WTC11 (cell line): ENCODE data around the gene ALK. TPM values are rescaled to one million over a fixed set of nuclear protein-coding genes. Genes with fewer than 3 reads are reported as not detected.

Experiments
- ATAC-seq: fragments of 200-7000 bp; cut with Tn5 transposase; 2 replicates; pipeline ENCODE4 v1.10.0; 2021; ENCODE audit warnings: mild to moderate bottlenecking, moderate library complexity
- CTCF ChIA-PET: fragments of 300-600 bp; sonication (Branson Sonifier 250); formaldehyde crosslinking; loops from one replicate; lab custom pipeline; 2021; ENCODE audit warnings: antibody characterized with exemption; lab: Charles Lee
- POLR2A ChIA-PET: fragments of 350-600 bp; sonication (Branson Sonifier 250); formaldehyde crosslinking; loops from one replicate; lab custom pipeline; 2021; ENCODE audit warnings: antibody characterized with exemption; lab: Charles Lee
- DNase-seq: peaks from one replicate; pipeline ENCODE4 v3.0.0; 2021; ENCODE audit warnings: low spot score
- H3K27ac Mint-ChIP-seq: 2 replicates; pipeline ENCODE4 v1.8.0; 2021; ENCODE audit warnings: mixed read lengths
- H3K27me3 Mint-ChIP-seq: 2 replicates; pipeline ENCODE4 v1.8.0; 2021; ENCODE audit warnings: low read depth, mild to moderate bottlenecking, moderate library complexity, mixed read lengths
- H3K36me3 Mint-ChIP-seq: 2 replicates; pipeline ENCODE4 v1.8.0; 2021; ENCODE audit warnings: mixed read lengths
- H3K4me1 Mint-ChIP-seq: 2 replicates; pipeline ENCODE4 v1.8.0; 2022; ENCODE audit warnings: mixed read lengths
- H3K4me3 Mint-ChIP-seq: 2 replicates; pipeline ENCODE4 v1.8.0; 2021; ENCODE audit warnings: mild to moderate bottlenecking, moderate library complexity, mixed read lengths
- H3K9me3 Mint-ChIP-seq: 2 replicates; pipeline ENCODE4 v1.8.0; 2021; ENCODE audit warnings: mixed read lengths
- ATF1 ChIP-seq: sonication (generic); formaldehyde crosslinking; IDR thresholded peaks from 2 replicates; pipeline ENCODE4 v1.8.1; 2023; ENCODE audit warnings: mild to moderate bottlenecking, moderate library complexity, missing genetic modification reagents
- CREB1 ChIP-seq: sonication (generic); formaldehyde crosslinking; IDR thresholded peaks from 2 replicates; pipeline ENCODE4 v1.8.0; 2023; ENCODE audit warnings: mild to moderate bottlenecking, missing genetic modification reagents
- CREM ChIP-seq: sonication (generic); formaldehyde crosslinking; IDR thresholded peaks from 2 replicates; pipeline ENCODE4 v1.8.1; 2022; ENCODE audit warnings: mild to moderate bottlenecking, missing genetic modification reagents, moderate library complexity
- ETV6 ChIP-seq: sonication (generic); formaldehyde crosslinking; IDR thresholded peaks from 2 replicates; pipeline ENCODE4 v1.8.1; 2022; ENCODE audit warnings: mild to moderate bottlenecking, missing genetic modification reagents
- GRHL2 ChIP-seq: fragments of 250-450 bp; sonication (Bioruptor Pico); IDR thresholded peaks from 2 replicates; pipeline ENCODE4 v1.8.0; 2022; ENCODE audit warnings: mild to moderate bottlenecking, moderate library complexity; ENCODE audit not compliant: insufficient replicate concordance, severe bottlenecking
- HMGA2 ChIP-seq: fragments of 250-450 bp; sonication (Bioruptor Pico); IDR thresholded peaks from 2 replicates; pipeline ENCODE4 v1.4.0; 2021; ENCODE audit warnings: mild to moderate bottlenecking, moderate library complexity
- NFE2L1 ChIP-seq: sonication (generic); formaldehyde crosslinking; IDR thresholded peaks from 2 replicates; pipeline ENCODE4 v1.8.1; 2023; ENCODE audit warnings: missing genetic modification reagents
- NR3C1 ChIP-seq: sonication (generic); formaldehyde crosslinking; conservative IDR thresholded peaks from 2 replicates; pipeline ENCODE4 v1.8.1; 2023; ENCODE audit warnings: low read depth, mild to moderate bottlenecking, missing genetic modification reagents
- SMAD3 ChIP-seq: sonication (generic); formaldehyde crosslinking; IDR thresholded peaks from 2 replicates; pipeline ENCODE4 v1.8.0; 2022; ENCODE audit warnings: missing genetic modification reagents, mild to moderate bottlenecking, borderline replicate concordance
- SMAD4 ChIP-seq: sonication (generic); formaldehyde crosslinking; IDR thresholded peaks from 2 replicates; pipeline ENCODE4 v1.8.0; 2022; ENCODE audit warnings: mild to moderate bottlenecking, missing genetic modification reagents
- TEAD1 ChIP-seq: sonication (generic); formaldehyde crosslinking; IDR thresholded peaks from 2 replicates; pipeline ENCODE4 v1.8.0; 2022; ENCODE audit warnings: mild to moderate bottlenecking, missing genetic modification reagents
- ZBTB21 ChIP-seq: sonication (generic); formaldehyde crosslinking; IDR thresholded peaks from 2 replicates; pipeline ENCODE4 v1.8.1; 2023; ENCODE audit warnings: mild to moderate bottlenecking, missing genetic modification reagents, borderline replicate concordance
- ZNF232 ChIP-seq: sonication (generic); formaldehyde crosslinking; IDR thresholded peaks from 2 replicates; pipeline ENCODE4 v1.8.0; 2022; ENCODE audit warnings: mild to moderate bottlenecking, missing genetic modification reagents
- ZNF423 ChIP-seq: fragments of 250-450 bp; sonication (Bioruptor Pico); IDR thresholded peaks from 2 replicates; pipeline ENCODE4 v2.1.2; 2022; ENCODE audit warnings: mild to moderate bottlenecking, moderate library complexity
- total RNA-seq: library from RNA; stranded (reverse); gene quantifications from 3 replicates; pipeline ENCODE4 v1.2.3, GENCODE V29; 2021
- TF ChIP-seq, protein P1 (sequence below): sonication (generic); formaldehyde crosslinking; IDR thresholded peaks from 2 replicates; pipeline ENCODE4 v1.8.0; 2022; ENCODE audit warnings: mild to moderate bottlenecking, missing genetic modification reagents
- TF ChIP-seq, protein P2 (sequence below): sonication (generic); formaldehyde crosslinking; IDR thresholded peaks from 2 replicates; pipeline ENCODE4 v1.8.1; 2022; ENCODE audit warnings: low read depth, missing genetic modification reagents, borderline replicate concordance
- TF ChIP-seq, protein P3 (sequence below): fragments of 250-450 bp; sonication (Bioruptor Pico); IDR thresholded peaks from 2 replicates; pipeline ENCODE4 v1.9.0; 2021; ENCODE audit warnings: mild to moderate bottlenecking
- TF ChIP-seq, protein P4 (sequence below): fragments of 200-600 bp; IDR thresholded peaks from 2 replicates; pipeline ENCODE4 v1.8.0; 2022; ENCODE audit warnings: antibody characterized with exemption
- TF ChIP-seq, protein P5 (sequence below): fragments of 250-450 bp; sonication (Bioruptor Pico); IDR thresholded peaks from 2 replicates; pipeline ENCODE4 v1.9.0; 2021; ENCODE audit warnings: mild to moderate bottlenecking
- TF ChIP-seq, protein P6 (sequence below): sonication (generic); formaldehyde crosslinking; IDR thresholded peaks from 2 replicates; pipeline ENCODE4 v1.8.0; 2022; ENCODE audit warnings: mild to moderate bottlenecking, missing genetic modification reagents
- TF ChIP-seq, protein P7 (sequence below): sonication (generic); formaldehyde crosslinking; IDR thresholded peaks from 2 replicates; pipeline ENCODE4 v1.8.1; 2022; ENCODE audit warnings: mild to moderate bottlenecking, moderate library complexity, missing genetic modification reagents

ALK gene
- total RNA-seq, 1 experiment from 2014 or later = not detected

DNA sequence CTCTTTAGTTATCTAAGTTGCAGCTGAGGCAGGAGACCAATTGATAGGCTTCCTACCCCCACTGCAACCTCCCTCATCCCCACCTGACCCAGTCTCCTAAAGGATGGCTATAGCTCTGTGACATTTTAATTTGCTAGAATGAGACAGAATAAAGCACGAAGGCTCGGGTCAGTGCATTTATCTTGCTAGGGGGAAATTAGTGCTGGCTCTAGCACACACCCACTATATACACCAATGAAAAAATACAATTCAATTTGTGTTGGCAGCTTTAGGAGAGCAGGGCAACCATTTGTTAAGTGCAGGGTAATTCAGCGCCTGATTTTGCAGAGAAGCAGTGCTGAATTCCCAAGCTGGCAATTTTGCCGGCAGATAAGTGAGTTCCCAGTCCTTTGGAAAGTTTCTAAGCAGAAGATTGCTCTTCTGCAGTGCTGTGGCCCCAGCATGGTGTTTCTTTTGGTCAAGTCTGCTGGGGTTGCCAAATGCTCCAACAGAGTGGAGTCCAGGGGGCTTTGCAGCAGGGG lies 346.0 kb downstream of the ALK start (continued):
- TF ChIP-seq, protein P1, sequence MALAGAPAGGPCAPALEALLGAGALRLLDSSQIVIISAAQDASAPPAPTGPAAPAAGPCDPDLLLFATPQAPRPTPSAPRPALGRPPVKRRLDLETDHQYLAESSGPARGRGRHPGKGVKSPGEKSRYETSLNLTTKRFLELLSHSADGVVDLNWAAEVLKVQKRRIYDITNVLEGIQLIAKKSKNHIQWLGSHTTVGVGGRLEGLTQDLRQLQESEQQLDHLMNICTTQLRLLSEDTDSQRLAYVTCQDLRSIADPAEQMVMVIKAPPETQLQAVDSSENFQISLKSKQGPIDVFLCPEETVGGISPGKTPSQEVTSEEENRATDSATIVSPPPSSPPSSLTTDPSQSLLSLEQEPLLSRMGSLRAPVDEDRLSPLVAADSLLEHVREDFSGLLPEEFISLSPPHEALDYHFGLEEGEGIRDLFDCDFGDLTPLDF (CRISPR knock-in tag) = no peak
- TF ChIP-seq, protein P2, sequence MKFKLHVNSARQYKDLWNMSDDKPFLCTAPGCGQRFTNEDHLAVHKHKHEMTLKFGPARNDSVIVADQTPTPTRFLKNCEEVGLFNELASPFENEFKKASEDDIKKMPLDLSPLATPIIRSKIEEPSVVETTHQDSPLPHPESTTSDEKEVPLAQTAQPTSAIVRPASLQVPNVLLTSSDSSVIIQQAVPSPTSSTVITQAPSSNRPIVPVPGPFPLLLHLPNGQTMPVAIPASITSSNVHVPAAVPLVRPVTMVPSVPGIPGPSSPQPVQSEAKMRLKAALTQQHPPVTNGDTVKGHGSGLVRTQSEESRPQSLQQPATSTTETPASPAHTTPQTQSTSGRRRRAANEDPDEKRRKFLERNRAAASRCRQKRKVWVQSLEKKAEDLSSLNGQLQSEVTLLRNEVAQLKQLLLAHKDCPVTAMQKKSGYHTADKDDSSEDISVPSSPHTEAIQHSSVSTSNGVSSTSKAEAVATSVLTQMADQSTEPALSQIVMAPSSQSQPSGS = no peak
- TF ChIP-seq TEAD1 (CRISPR knock-in tag) (no peak), SMAD4 (CRISPR knock-in tag) (no peak)
- TF ChIP-seq, protein P3, sequence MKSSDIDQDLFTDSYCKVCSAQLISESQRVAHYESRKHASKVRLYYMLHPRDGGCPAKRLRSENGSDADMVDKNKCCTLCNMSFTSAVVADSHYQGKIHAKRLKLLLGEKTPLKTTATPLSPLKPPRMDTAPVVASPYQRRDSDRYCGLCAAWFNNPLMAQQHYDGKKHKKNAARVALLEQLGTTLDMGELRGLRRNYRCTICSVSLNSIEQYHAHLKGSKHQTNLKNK (CRISPR knock-in tag) = no peak
- TF ChIP-seq, all 79 proteins: peak for 0

DNA sequence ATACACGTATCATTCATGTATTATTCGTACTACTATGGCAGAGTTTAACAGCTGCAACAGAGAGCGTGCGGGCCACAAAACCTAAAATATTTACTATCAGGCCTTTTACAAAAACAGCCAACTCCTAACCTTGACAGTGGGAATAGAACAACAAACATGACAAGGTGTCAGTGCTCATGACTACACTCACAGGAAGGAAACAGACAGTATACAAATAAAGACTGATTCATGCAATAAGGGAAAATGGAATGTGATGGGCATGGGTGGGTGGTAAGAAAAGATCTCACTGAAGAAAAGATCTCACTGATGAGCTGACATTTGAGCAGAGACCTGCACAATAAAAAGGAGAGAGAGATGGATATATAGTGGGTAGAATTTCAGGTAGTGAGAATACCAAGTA lies 347.8 kb downstream of the ALK start:
- no peaks in the 10 kb centered on the region for H3K36me3 Mint-ChIP-seq
- no peak overlapping the region for H3K4me3 Mint-ChIP-seq
- ChIA-PET CTCF (no interaction called here), POLR2A (interaction anchor here (0.6 kb wide), 1 partner anchor 144 kb away, joined by 4 read pairs; no protein-coding TSS in a partner anchor)
- no peak overlapping the region for H3K27ac Mint-ChIP-seq
- H3K27me3 Mint-ChIP-seq = peaks cover 24% of the 10 kb centered on the region
- no peaks in the 10 kb centered on the region for H3K9me3 Mint-ChIP-seq
- DNase-seq (no peak), ATAC-seq (no peak)
- H3K4me1 Mint-ChIP-seq = peaks cover 18% of the 10 kb centered on the region
- no peak for TF ChIP-seq NFE2L1 (CRISPR knock-in tag)
- TF ChIP-seq, protein P4, sequence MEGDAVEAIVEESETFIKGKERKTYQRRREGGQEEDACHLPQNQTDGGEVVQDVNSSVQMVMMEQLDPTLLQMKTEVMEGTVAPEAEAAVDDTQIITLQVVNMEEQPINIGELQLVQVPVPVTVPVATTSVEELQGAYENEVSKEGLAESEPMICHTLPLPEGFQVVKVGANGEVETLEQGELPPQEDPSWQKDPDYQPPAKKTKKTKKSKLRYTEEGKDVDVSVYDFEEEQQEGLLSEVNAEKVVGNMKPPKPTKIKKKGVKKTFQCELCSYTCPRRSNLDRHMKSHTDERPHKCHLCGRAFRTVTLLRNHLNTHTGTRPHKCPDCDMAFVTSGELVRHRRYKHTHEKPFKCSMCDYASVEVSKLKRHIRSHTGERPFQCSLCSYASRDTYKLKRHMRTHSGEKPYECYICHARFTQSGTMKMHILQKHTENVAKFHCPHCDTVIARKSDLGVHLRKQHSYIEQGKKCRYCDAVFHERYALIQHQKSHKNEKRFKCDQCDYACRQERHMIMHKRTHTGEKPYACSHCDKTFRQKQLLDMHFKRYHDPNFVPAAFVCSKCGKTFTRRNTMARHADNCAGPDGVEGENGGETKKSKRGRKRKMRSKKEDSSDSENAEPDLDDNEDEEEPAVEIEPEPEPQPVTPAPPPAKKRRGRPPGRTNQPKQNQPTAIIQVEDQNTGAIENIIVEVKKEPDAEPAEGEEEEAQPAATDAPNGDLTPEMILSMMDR = no peak
- TF ChIP-seq ZNF232 (CRISPR knock-in tag) = no peak
- TF ChIP-seq CREM (CRISPR knock-in tag) = no peak
- TF ChIP-seq, protein P5, sequence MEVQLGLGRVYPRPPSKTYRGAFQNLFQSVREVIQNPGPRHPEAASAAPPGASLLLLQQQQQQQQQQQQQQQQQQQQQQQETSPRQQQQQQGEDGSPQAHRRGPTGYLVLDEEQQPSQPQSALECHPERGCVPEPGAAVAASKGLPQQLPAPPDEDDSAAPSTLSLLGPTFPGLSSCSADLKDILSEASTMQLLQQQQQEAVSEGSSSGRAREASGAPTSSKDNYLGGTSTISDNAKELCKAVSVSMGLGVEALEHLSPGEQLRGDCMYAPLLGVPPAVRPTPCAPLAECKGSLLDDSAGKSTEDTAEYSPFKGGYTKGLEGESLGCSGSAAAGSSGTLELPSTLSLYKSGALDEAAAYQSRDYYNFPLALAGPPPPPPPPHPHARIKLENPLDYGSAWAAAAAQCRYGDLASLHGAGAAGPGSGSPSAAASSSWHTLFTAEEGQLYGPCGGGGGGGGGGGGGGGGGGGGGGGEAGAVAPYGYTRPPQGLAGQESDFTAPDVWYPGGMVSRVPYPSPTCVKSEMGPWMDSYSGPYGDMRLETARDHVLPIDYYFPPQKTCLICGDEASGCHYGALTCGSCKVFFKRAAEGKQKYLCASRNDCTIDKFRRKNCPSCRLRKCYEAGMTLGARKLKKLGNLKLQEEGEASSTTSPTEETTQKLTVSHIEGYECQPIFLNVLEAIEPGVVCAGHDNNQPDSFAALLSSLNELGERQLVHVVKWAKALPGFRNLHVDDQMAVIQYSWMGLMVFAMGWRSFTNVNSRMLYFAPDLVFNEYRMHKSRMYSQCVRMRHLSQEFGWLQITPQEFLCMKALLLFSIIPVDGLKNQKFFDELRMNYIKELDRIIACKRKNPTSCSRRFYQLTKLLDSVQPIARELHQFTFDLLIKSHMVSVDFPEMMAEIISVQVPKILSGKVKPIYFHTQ = no peak
- no peak for TF ChIP-seq SMAD3 (CRISPR knock-in tag)
- TF ChIP-seq ZNF423 (CRISPR knock-in tag) = no peak
- TF ChIP-seq ZBTB21 = no peak
- no peak for TF ChIP-seq ATF1 (CRISPR knock-in tag)
- TF ChIP-seq NR3C1 (CRISPR knock-in tag) = no peak
- TF ChIP-seq, protein P3 (CRISPR knock-in tag) = no peak
- TF ChIP-seq HMGA2 (CRISPR knock-in tag) = no peak
- TF ChIP-seq, protein P6, sequence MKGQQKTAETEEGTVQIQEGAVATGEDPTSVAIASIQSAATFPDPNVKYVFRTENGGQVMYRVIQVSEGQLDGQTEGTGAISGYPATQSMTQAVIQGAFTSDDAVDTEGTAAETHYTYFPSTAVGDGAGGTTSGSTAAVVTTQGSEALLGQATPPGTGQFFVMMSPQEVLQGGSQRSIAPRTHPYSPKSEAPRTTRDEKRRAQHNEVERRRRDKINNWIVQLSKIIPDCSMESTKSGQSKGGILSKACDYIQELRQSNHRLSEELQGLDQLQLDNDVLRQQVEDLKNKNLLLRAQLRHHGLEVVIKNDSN = no peak
- TF ChIP-seq GRHL2 = no peak
- no peak for TF ChIP-seq TEAD1 (CRISPR knock-in tag)
- TF ChIP-seq, protein P7, sequence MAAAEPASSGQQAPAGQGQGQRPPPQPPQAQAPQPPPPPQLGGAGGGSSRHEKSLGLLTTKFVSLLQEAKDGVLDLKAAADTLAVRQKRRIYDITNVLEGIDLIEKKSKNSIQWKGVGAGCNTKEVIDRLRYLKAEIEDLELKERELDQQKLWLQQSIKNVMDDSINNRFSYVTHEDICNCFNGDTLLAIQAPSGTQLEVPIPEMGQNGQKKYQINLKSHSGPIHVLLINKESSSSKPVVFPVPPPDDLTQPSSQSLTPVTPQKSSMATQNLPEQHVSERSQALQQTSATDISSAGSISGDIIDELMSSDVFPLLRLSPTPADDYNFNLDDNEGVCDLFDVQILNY (CRISPR knock-in tag) = no peak
- TF ChIP-seq ETV6 (CRISPR knock-in tag) = no peak
- TF ChIP-seq CREB1 = no peak
